ENCODE measurements around the gene FEZ2. TPM values are rescaled to one million over a fixed set of nuclear protein-coding genes. Genes with fewer than 3 reads are reported as not detected.
A peak's percentile ranks its signal among the peaks of the same experiment; 100 is the strongest.

Gene FEZ2
- total and polyA plus RNA-seq, 12 donors, result 16.4 to 51.7 (median 40.6) TPM

DNA sequence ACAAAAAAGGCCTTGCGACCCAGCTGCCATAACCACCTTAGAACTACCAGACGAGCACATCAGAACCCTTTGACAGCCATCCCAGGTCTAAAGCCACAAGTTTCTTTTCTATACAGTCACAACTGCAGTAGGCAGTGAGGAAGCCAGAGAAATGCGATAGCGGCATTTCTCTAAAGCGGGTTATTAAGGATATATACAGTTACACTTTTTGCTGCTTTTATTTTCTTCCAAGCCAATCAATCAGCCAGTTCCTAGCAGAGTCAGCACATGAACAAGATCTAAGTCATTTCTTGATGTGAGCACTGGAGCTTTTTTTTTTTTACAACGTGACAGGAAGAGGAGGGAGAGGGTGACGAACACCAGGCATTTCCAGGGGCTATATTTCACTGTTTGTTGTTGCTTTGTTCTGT lies 48.8 kb downstream of the FEZ2 start:
- H3K27ac ChIP-seq, result peak overlapping the region in 7 of 10 donors; percentile 2 to 60 (median 21)
- peak in 6 of 8 donors; percentile 12 to 81 (median 56) for ATAC-seq
- no peak overlapping the region for H3K4me3 ChIP-seq
- no peaks in the 10 kb centered on the region for H3K9me3 ChIP-seq
- peaks cover 0 to 17% (median 9%) of the 10 kb centered on the region in 9 donors for H3K4me1 ChIP-seq
- peaks cover 0 to 100% (median 40%) of the 10 kb centered on the region in 9 donors for H3K36me3 ChIP-seq
- no peak for DNase-seq
- 72 to 75% methylated on average over 7 of the region's 7 CpGs for WGBS, 2 donors
- intact Hi-C loops (cut with DNase I), result loop anchor here in 1 of 10 donors (10.0 kb wide), 1 partner anchor 116 kb away; no protein-coding TSS in a partner anchor
- no peaks in the 10 kb centered on the region for H3K27me3 ChIP-seq
- TF ChIP-seq, protein P1, sequence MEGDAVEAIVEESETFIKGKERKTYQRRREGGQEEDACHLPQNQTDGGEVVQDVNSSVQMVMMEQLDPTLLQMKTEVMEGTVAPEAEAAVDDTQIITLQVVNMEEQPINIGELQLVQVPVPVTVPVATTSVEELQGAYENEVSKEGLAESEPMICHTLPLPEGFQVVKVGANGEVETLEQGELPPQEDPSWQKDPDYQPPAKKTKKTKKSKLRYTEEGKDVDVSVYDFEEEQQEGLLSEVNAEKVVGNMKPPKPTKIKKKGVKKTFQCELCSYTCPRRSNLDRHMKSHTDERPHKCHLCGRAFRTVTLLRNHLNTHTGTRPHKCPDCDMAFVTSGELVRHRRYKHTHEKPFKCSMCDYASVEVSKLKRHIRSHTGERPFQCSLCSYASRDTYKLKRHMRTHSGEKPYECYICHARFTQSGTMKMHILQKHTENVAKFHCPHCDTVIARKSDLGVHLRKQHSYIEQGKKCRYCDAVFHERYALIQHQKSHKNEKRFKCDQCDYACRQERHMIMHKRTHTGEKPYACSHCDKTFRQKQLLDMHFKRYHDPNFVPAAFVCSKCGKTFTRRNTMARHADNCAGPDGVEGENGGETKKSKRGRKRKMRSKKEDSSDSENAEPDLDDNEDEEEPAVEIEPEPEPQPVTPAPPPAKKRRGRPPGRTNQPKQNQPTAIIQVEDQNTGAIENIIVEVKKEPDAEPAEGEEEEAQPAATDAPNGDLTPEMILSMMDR (IDR thresholded peaks at IDR 0.05), result no peak

DNA sequence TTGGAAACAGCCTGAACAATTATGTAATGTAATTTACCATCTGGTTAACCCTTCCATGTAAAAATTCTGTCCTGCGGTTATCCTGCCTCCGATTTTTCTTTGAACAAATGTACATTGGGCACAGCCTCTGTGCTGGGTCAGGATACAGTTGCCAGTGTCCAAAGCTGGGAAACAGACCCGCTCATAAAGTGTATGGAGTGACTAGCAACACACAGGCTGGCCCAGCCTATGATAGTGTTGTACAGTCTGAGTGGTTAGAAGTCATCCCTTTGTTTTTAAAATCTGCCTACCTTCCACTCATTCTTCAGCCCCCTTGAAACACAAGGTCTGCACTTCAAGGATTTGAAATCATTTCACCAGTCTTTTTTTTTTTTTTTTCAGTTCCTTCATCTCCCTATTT lies 50.1 kb downstream of the FEZ2 start:
- intact Hi-C loops (cut with DNase I), result loop anchor here in 1 of 10 donors (10.0 kb wide), 1 partner anchor 117 kb away; no protein-coding TSS in a partner anchor
- TF ChIP-seq, protein P1 (IDR thresholded peaks at IDR 0.05), result no peak
- DNase-seq (no peak), ATAC-seq (no peak)
- no peak overlapping the region for H3K4me3 ChIP-seq
- H3K36me3 ChIP-seq, result peaks cover 0 to 100% (median 48%) of the 10 kb centered on the region in 9 donors
- 96% methylated on average over 3 of the region's 3 CpGs for WGBS, 2 donors
- H3K27me3 ChIP-seq, result no peaks in the 10 kb centered on the region
- H3K4me1 ChIP-seq, result peaks cover 0 to 21% (median 0%) of the 10 kb centered on the region in 9 donors
- H3K9me3 ChIP-seq, result no peaks in the 10 kb centered on the region
- no peak overlapping the region for H3K27ac ChIP-seq

DNA sequence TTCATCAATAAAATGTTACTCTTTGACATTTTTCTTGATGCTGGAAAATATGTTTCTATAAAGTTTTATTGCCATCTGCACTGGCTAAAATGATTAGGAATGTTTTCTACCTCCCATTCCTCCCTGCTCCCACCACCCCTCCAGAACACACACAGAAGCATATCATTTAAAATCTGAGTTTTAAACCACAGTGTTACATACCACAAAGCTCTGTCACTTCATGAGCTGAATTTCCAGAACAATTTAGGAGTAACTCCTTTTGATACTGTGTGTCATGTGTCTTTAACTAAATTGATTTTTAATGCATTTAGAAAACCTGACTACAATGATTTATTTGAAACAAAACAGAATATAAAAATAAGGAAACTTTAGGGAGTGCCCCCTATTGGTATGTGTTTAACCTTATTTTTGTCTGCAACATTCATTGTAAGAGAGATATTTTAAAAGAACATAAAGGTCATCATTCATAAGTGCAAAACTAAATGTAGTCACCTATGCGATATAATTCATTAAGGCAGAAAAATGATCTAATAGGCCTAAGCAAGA lies 52.0 kb downstream of the FEZ2 start:
- ATAC-seq (no peak), DNase-seq (no peak)
- 5 to 43% methylated on average over 1 of the region's 1 CpG for WGBS, 2 donors
- no peak overlapping the region for H3K4me3 ChIP-seq
- TF ChIP-seq, protein P1 (IDR thresholded peaks at IDR 0.05), result peak in 1 of 9 donors; percentile 14
- intact Hi-C loops (cut with DNase I), result loop anchor here in 1 of 10 donors (10.0 kb wide), 1 partner anchor 119 kb away; no protein-coding TSS in a partner anchor
- H3K4me1 ChIP-seq, result peaks cover 0 to 39% (median 16%) of the 10 kb centered on the region in 9 donors
- peaks cover 0 to 100% (median 38%) of the 10 kb centered on the region in 9 donors for H3K36me3 ChIP-seq
- no peak overlapping the region for H3K27ac ChIP-seq
- H3K27me3 ChIP-seq, result no peaks in the 10 kb centered on the region
- no peaks in the 10 kb centered on the region for H3K9me3 ChIP-seq

DNA sequence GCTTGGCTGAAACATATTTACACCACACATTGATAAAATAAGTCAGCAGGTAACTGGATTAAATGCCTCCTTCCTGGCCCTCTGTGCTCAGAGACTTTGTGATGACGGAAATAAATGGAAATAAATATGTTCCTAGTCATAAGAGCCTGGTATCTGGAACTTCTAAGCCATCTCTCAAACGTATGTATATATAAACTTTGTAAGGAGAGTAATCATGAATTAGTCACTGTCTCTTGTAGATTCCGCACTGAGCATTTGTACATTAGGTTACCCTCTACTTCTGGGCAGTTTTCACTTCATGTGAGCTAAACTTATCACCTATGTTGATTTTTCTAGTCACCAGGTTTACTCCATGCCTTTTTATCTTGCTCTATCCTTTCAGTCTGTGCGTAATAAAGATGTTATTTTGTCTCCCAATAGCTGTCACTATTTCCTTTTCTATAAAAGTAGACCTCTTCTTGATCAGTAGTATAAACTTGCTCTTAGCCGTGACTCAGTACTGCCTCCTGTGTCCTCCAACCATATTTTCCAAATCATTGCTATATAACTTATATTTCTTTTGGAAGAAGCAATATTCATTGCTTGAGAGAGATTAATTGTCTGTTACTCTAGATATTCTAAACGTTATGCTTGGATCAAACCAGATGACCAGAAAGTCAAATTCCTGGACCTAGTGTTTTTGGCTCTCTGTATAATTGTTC lies 53.2 kb downstream of the FEZ2 start:
- ATAC-seq (no peak), DNase-seq (no peak)
- H3K4me1 ChIP-seq, result peaks cover 0 to 31% (median 17%) of the 10 kb centered on the region in 9 donors
- H3K4me3 ChIP-seq, result no peak overlapping the region
- H3K27me3 ChIP-seq, result no peaks in the 10 kb centered on the region
- TF ChIP-seq, protein P1 (IDR thresholded peaks at IDR 0.05), result peak in 1 of 9 donors; percentile 5
- no peak overlapping the region for H3K27ac ChIP-seq
- H3K36me3 ChIP-seq, result peaks cover 0 to 100% (median 29%) of the 10 kb centered on the region in 9 donors
- intact Hi-C loops (cut with DNase I), result loop anchor here in 2 of 10 donors (5.0 to 10.0 kb wide), 2 partner anchors 118 to 120 kb away; no protein-coding TSS in a partner anchor
- no peaks in the 10 kb centered on the region for H3K9me3 ChIP-seq
- 89 to 93% methylated on average over 6 of the region's 6 CpGs for WGBS, 2 donors

Data from heart right ventricle (tissue), 16 donors.